Loucy (cell line): ENCODE measurements around the gene UNC5B.

Experiments used
- H2AFZ ChIP-seq: fragments of 200-600 bp; sonication (generic); 2 replicates; pipeline ENCODE4 v1.6.0; 2016; ENCODE audit warnings: antibody characterized with exemption, mild to moderate bottlenecking, low read length, moderate library complexity
- H3F3A ChIP-seq: fragments of 200-600 bp; 2 replicates; pipeline ENCODE4 v1.6.0; 2016; ENCODE audit warnings: antibody characterized with exemption, low read depth, mild to moderate bottlenecking
- H3K27me3 ChIP-seq: fragments of 200-600 bp; sonication (generic); 2 replicates; pipeline ENCODE4 v1.6.1; 2014; ENCODE audit warnings: low read length, mild to moderate bottlenecking; ENCODE audit not compliant: insufficient read depth, poor library complexity, severe bottlenecking
- H3K36me3 ChIP-seq: fragments of 200-600 bp; sonication (generic); 2 replicates; pipeline ENCODE4 v1.6.1; 2016; ENCODE audit warnings: low read length; ENCODE audit not compliant: insufficient read depth
- H3K4me1 ChIP-seq: fragments of 200-600 bp; sonication (generic); 2 replicates; pipeline ENCODE4 v1.5.1; 2014; ENCODE audit warnings: low read length, mild to moderate bottlenecking; ENCODE audit not compliant: insufficient read depth, poor library complexity, severe bottlenecking
- H3K4me2 ChIP-seq: fragments of 200-600 bp; sonication (generic); 2 replicates; pipeline ENCODE4 v1.6.0; 2014; ENCODE audit warnings: antibody characterized with exemption, low read length, low read depth, mild to moderate bottlenecking; ENCODE audit not compliant: poor library complexity, severe bottlenecking
- H3K4me3 ChIP-seq: fragments of 200-600 bp; sonication (generic); 2 replicates; pipeline ENCODE4 v1.5.1; 2014; ENCODE audit warnings: low read length, mild to moderate bottlenecking, mixed read lengths; ENCODE audit not compliant: poor library complexity, severe bottlenecking
- H3K79me2 ChIP-seq: fragments of 200-600 bp; sonication (generic); 2 replicates; pipeline ENCODE4 v1.6.1; 2014; ENCODE audit warnings: low read length; ENCODE audit not compliant: insufficient read depth
- H3K9ac ChIP-seq: fragments of 200-600 bp; sonication (generic); 2 replicates; pipeline ENCODE4 v1.6.0; 2014; ENCODE audit warnings: mild to moderate bottlenecking, low read depth, low read length, moderate library complexity; ENCODE audit not compliant: poor library complexity, severe bottlenecking
- H3K9me2 ChIP-seq: fragments of 200-600 bp; sonication (generic); replicated peaks from 2 replicates; pipeline ENCODE4 v1.6.1; 2016; ENCODE audit warnings: low read depth, low read length, mixed read lengths
- H3K9me3 ChIP-seq: fragments of 200-600 bp; sonication (generic); 2 replicates; pipeline ENCODE4 v1.6.1; 2014; ENCODE audit warnings: mild to moderate bottlenecking, antibody characterized with exemption, low read length, low read depth; ENCODE audit not compliant: insufficient read depth
- H4K20me1 ChIP-seq: fragments of 200-600 bp; sonication (generic); 2 replicates; pipeline ENCODE4 v1.6.0; 2014; ENCODE audit warnings: antibody characterized with exemption, low read length, mild to moderate bottlenecking; ENCODE audit not compliant: insufficient read depth, poor library complexity, severe bottlenecking
- EZH2phosphoT487 ChIP-seq: fragments of 200-600 bp; IDR thresholded peaks from 2 replicates; pipeline ENCODE4 v1.6.1; 2018; ENCODE audit warnings: antibody characterized with exemption, mild to moderate bottlenecking, moderate library complexity, borderline replicate concordance
- TF ChIP-seq, protein P1 (sequence below): fragments of 200-600 bp; sonication (generic); conservative IDR thresholded peaks from 2 replicates; pipeline ENCODE4 v1.5.1; 2014; ENCODE audit warnings: mild to moderate bottlenecking, antibody characterized with exemption, low read length

Gene UNC5B

DNA sequence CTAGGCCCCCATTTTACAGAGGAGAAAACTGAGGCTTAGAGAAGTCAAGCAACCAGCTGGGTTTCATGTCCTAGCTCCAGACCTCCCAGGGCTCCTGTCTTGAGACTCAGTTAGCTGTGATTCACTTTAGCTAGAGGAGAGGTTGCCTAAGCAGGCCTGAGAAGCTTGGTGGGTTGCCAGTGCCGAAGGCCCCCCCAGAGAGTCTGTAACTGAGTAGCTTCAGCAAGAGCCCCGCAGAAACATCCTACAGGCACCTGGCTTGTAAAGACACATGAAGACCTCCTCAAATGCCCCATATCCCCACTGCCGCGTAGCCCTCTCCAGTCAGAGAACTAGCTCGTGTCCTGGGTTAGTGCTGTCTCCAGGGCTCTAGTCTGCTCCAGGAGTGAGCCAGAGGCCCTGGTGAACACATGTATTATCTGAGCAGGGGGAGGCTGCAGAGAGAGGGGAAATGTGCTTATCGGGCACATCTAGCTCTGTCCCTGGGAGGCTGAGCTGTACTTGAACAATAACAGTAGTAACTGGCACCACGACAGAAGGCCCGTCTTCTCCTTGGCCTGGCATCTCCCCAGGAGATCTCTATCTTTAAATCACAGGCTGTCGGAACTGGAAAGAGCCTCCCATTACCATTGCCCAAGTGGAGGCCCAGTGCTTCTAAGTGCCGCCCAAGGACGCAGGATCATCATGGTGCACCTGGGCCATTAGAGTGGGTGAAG, 28.9 kb downstream of the UNC5B start:
- H3K36me3 ChIP-seq = no peaks in the 10 kb centered on the region
- no peak overlapping the region for H3K4me2 ChIP-seq
- TF ChIP-seq, protein P1, sequence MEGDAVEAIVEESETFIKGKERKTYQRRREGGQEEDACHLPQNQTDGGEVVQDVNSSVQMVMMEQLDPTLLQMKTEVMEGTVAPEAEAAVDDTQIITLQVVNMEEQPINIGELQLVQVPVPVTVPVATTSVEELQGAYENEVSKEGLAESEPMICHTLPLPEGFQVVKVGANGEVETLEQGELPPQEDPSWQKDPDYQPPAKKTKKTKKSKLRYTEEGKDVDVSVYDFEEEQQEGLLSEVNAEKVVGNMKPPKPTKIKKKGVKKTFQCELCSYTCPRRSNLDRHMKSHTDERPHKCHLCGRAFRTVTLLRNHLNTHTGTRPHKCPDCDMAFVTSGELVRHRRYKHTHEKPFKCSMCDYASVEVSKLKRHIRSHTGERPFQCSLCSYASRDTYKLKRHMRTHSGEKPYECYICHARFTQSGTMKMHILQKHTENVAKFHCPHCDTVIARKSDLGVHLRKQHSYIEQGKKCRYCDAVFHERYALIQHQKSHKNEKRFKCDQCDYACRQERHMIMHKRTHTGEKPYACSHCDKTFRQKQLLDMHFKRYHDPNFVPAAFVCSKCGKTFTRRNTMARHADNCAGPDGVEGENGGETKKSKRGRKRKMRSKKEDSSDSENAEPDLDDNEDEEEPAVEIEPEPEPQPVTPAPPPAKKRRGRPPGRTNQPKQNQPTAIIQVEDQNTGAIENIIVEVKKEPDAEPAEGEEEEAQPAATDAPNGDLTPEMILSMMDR = no peak
- no peak for TF ChIP-seq EZH2phosphoT487
- H2AFZ ChIP-seq = no peak overlapping the region
- H4K20me1 ChIP-seq = no peaks in the 10 kb centered on the region
- peaks cover 23% of the 10 kb centered on the region for H3K4me1 ChIP-seq
- no peak overlapping the region for H3K4me3 ChIP-seq
- no peaks in the 10 kb centered on the region for H3K9me2 ChIP-seq
- no peaks in the 10 kb centered on the region for H3K27me3 ChIP-seq
- H3K9me3 ChIP-seq = no peaks in the 10 kb centered on the region
- H3K79me2 ChIP-seq = no peaks in the 10 kb centered on the region
- no peak overlapping the region for H3K9ac ChIP-seq
- H3F3A ChIP-seq = no peaks in the 10 kb centered on the region

DNA sequence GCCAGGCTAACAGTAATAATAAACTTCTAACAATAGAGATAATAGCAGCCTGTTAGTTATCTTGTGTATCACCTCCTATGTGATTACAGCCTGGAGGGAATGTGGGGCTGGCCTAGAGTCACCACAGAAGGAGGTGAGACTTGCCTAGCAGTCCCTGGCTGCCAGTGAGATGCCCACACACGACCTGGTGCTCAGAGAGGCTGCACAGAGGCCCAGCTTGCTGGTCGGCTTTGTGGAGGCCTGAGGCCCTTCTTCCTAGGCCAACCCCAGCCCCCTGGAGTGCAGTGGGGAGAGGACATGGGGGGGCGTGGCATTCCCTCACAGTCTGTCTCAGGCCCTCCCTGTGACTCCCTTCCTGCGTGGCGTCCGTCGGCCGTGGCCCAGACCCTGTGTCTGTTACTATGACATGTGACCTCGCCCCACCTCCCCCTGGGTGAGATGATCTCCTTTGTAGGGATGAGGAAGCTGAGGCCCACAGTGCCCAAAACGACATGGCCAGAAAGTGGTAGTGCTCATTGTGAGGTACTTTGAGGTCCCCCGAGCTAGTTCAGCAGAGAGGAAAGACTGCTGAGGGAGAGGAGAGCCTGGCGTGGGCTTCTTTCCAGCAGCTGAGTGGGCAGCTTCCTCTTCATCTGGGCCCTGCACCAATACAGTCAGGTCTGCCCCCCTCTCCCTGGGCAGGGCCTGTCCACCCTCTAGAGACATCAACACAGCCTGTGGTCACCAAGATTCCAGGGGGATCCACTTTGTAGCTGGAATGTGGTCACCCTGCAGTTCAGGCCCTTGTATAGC, 29.7 kb downstream of the UNC5B start:
- peaks cover 16% of the 10 kb centered on the region for H3K4me1 ChIP-seq
- H3K9ac ChIP-seq = no peak overlapping the region
- H3F3A ChIP-seq = no peaks in the 10 kb centered on the region
- no peaks in the 10 kb centered on the region for H3K9me2 ChIP-seq
- no peaks in the 10 kb centered on the region for H3K79me2 ChIP-seq
- H3K4me2 ChIP-seq = no peak overlapping the region
- no peaks in the 10 kb centered on the region for H3K9me3 ChIP-seq
- no peaks in the 10 kb centered on the region for H4K20me1 ChIP-seq
- no peak overlapping the region for H2AFZ ChIP-seq
- no peaks in the 10 kb centered on the region for H3K36me3 ChIP-seq
- TF ChIP-seq, protein P1 = no peak
- TF ChIP-seq EZH2phosphoT487 = no peak
- no peak overlapping the region for H3K4me3 ChIP-seq
- H3K27me3 ChIP-seq = no peaks in the 10 kb centered on the region

DNA sequence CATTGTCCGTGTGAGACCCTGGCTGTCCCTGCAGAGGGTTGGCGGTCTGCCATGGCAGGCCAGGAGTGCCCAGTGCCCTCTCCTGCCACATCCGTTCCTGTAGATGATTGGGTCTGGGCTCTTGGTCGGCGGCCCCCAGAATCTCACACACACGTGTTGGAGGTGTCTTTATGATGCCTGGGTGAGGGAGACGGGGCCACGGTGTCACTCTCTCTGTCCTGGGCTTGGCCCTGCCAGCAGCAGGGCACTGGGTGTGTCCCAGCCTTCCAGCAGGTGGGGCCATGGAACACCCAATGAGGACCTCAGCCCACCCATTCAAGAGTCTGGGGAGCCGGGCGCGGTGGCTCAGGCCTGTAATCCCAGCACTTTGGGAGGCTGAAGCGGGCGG, 30.2 kb downstream of the UNC5B start:
- TF ChIP-seq EZH2phosphoT487 = no peak
- TF ChIP-seq, protein P1 = no peak; the same call in 1 of the 2 replicates
- peaks cover 16% of the 10 kb centered on the region for H3K4me1 ChIP-seq
- no peak overlapping the region for H2AFZ ChIP-seq
- no peak overlapping the region for H3K9ac ChIP-seq
- no peak overlapping the region for H3K4me2 ChIP-seq
- H3K9me3 ChIP-seq = no peaks in the 10 kb centered on the region
- H3F3A ChIP-seq = no peaks in the 10 kb centered on the region
- H3K79me2 ChIP-seq = no peaks in the 10 kb centered on the region
- no peaks in the 10 kb centered on the region for H3K27me3 ChIP-seq
- H4K20me1 ChIP-seq = no peaks in the 10 kb centered on the region
- H3K9me2 ChIP-seq = no peaks in the 10 kb centered on the region
- no peaks in the 10 kb centered on the region for H3K36me3 ChIP-seq
- no peak overlapping the region for H3K4me3 ChIP-seq
